Measurements from ENCODE around the gene ADGRV1. TPM values are rescaled to one million over a fixed set of nuclear protein-coding genes. Genes with fewer than 3 reads are reported as not detected.

Gene ADGRV1
- total RNA-seq, 2 donors from 2014 or later: 16.4 to 20.9 TPM

- Histone ChIP-seq H3K4me3 (no peak overlapping the region), H3K27me3 (replicated peaks; ENCODE audit: insufficient read depth) (no peaks in the 10 kb centered on the region), H3K9me3 (no peaks in the 10 kb centered on the region), H3K4me1 (replicated peaks) (no peaks in the 10 kb centered on the region), H3K36me3 (no peaks in the 10 kb centered on the region), H3K27ac (no peak overlapping the region)
- WGBS: 98% methylated on average over 2 of the region's 2 CpGs
- TF ChIP-seq POLR2A (IDR thresholded peaks at IDR 0.05): no peak
- no peak for TF ChIP-seq CTCF (IDR thresholded peaks at IDR 0.05)
- no peak for TF ChIP-seq POLR2AphosphoS5 (IDR thresholded peaks at IDR 0.05)
- intact Hi-C loops (cut with DNase I): loop anchor here (5.0 kb wide), 2 partner anchors 62 to 168 kb away; no protein-coding TSS in a partner anchor
- no peak for DNase-seq (ENCODE audit: low spot score)
Measured at GRCh38 chr5:90934738-90935137, 376.1 kb downstream of the ADGRV1 start.

- Histone ChIP-seq H3K27ac (peak overlapping the region in 1 of 2 donors; percentile 20), H3K9me3 (no peaks in the 10 kb centered on the region), H3K4me3 (no peak overlapping the region), H3K36me3 (no peaks in the 10 kb centered on the region), H3K4me1 (replicated peaks) (no peaks in the 10 kb centered on the region), H3K27me3 (replicated peaks; ENCODE audit: insufficient read depth) (no peaks in the 10 kb centered on the region)
- TF ChIP-seq POLR2AphosphoS5 (IDR thresholded peaks at IDR 0.05): no peak
- no peak for TF ChIP-seq POLR2A (IDR thresholded peaks at IDR 0.05)
- no peak for TF ChIP-seq CTCF (IDR thresholded peaks at IDR 0.05)
- no peak for DNase-seq (ENCODE audit: low spot score)
- intact Hi-C loops (cut with DNase I): no loop called here
- WGBS: 65% methylated on average over 2 of the region's 2 CpGs
Measured at GRCh38 chr5:90939211-90939610, 380.6 kb downstream of the ADGRV1 start.

DNA sequence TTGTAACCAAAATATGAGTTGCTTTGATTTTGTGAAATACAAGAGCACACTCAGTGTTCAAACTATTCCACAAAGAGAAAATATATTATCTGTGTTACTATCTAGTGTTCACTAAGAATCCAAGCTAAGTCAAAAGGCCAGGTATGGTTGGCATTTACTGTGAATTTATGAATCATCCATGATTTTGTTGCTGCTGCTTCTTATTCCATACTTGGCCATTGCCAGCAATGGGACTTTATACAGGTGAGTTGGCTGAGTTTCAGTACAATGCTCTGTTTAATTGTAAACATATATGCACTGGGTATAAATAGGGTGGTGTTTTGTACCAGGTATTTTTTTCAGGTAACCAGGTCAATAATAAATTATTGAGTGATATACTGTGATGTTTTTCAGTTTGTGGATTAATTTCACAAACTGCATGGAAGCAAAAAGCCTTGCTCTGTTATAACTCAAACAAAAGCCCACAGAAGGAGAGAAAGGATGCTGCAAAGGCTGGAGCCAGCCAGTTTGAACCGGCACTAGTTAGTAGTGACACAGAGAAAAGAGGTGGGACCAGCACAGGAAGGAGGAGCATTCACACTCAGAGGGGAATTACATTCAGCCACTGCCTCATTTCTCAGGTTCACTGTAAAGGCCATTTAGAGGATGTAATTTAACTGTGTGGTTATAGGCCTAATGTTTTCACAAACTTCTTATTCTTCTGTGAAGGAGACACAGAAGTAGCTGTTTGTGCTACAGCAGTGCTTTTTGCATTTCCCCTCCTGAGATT lies 381.8 kb downstream of the ADGRV1 start:
- H3K4me1 ChIP-seq (replicated peaks): no peaks in the 10 kb centered on the region
- no peaks in the 10 kb centered on the region for H3K9me3 ChIP-seq
- no peaks in the 10 kb centered on the region for H3K36me3 ChIP-seq
- H3K27ac ChIP-seq: peak overlapping the region in 1 of 2 donors; percentile 32
- TF ChIP-seq POLR2A (IDR thresholded peaks at IDR 0.05): no peak
- TF ChIP-seq CTCF (IDR thresholded peaks at IDR 0.05): no peak
- TF ChIP-seq POLR2AphosphoS5 (IDR thresholded peaks at IDR 0.05): no peak
- H3K4me3 ChIP-seq: no peak overlapping the region
- DNase-seq (ENCODE audit: low spot score): no peak
- H3K27me3 ChIP-seq (replicated peaks; ENCODE audit: insufficient read depth): no peaks in the 10 kb centered on the region
- 6% methylated on average over 1 of the region's 1 CpG for WGBS
- intact Hi-C loops (cut with DNase I): loop anchor here (10.0 kb wide), 1 partner anchor 74 kb away; no protein-coding TSS in a partner anchor

- H3K27me3 ChIP-seq (replicated peaks; ENCODE audit: insufficient read depth): no peaks in the 10 kb centered on the region
- H3K36me3 ChIP-seq: no peaks in the 10 kb centered on the region
- WGBS: 8% methylated on average over 1 of the region's 1 CpG
- no peak for DNase-seq (ENCODE audit: low spot score)
- H3K27ac ChIP-seq: peak overlapping the region in 1 of 2 donors; percentile 32
- no peaks in the 10 kb centered on the region for H3K9me3 ChIP-seq
- intact Hi-C loops (cut with DNase I): loop anchor here (10.0 kb wide), 1 partner anchor 74 kb away; no protein-coding TSS in a partner anchor
- no peaks in the 10 kb centered on the region for H3K4me1 ChIP-seq (replicated peaks)
- no peak for TF ChIP-seq POLR2AphosphoS5 (IDR thresholded peaks at IDR 0.05)
- TF ChIP-seq CTCF (IDR thresholded peaks at IDR 0.05): no peak
- TF ChIP-seq POLR2A (IDR thresholded peaks at IDR 0.05): no peak
- H3K4me3 ChIP-seq: no peak overlapping the region
Measured at GRCh38 chr5:90941002-90941720, 382.6 kb downstream of the ADGRV1 start.

Data from prostate gland (tissue), 2 donors.